ENCODE results near the gene SMPD3.
A peak's percentile ranks its signal among the peaks of the same experiment; 100 is the strongest.

SMPD3 gene

GRCh38 chr16:68401871-68402747 lies 46.2 kb downstream of the SMPD3 start:
- no peak for DNase-seq

DNA sequence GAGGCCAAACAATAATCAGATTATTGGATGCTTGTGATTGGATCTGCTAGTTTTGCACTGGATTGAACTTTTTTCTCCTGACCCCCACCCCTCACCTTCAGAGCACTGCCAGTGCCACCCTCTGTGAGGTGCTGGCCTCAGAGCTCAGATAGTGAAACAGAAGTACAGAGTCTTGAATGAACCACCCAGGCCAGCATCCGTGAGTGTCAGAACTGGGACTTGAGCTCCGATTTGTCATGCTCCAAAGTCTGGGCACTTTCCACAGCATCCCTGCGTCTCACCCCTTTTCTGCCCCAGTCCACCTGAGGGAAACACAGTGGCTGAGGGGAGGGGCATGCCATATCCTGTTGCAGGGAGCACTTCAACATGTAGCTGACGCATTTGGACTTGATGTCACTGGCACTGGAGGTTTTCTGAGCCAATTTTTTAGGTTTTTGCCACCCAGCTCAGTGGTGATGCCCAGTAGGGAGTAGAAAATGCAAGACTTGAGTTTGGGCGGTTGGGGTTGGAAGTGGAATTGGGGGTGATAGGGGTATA lies 47.3 kb downstream of the SMPD3 start:
- DNase-seq = no peak

DNA sequence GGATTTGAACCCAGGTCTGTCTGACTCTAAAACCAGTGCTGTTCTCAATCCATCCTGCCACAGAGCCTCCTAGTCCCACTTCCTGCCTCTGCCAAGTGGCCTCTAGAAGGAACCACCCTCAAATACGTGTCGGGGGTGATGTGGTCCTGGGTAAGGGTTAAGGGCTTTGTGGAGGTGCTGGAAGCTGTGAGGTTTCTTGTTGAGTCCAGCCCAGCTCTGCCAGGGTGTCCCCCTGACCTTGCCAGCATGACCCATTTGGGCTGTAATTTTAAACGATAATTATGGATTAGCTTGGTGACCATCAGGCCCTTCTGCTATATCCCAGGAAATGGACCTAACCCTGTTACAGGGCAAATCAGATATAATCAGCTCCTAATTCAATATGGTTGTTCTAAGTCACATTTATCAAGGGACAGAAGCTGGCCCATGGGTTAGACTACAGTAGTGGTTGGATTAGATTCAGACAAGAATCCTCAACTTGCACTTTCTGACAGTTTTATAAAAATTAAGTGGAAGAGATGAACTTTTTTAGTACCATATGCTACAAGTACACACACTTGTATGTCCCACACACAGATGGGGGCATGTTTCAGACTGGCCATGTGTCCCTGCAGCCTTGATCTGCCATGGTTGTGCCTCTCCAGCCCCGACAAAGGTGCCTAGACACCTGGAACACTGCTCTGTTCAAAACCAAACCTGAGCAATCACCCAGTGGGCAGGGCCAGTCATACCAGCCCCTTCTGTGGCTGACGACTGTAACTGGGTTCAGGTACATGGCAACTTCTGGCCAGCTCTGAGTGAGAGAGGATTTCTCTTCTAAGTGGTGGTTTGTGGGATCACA lies 48.0 kb downstream of the SMPD3 start:
- no peak for DNase-seq

DNA sequence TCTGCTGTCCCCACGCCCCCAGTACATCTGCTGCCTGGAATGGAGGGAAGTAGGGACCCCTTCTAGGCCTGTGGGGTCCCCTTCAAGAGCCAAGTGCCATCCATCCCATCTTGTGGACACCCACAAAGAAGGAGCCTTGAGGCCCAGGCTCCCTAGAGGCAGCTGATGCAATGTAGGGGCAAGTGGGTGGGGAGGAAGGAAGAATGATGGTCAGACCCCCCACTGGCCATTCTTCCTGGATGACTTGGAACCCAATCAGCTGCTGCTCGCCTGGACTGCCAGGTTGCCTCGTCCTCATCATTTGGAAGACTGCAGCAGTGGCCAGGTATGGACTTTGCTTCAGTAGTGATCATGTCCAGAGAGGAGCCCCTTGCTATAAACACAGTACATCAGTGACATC lies 48.9 kb downstream of the SMPD3 start:
- no peak for DNase-seq

GRCh38 chr16:68397710-68398201 lies 50.6 kb downstream of the SMPD3 start:
- DNase-seq = no peak

DNA sequence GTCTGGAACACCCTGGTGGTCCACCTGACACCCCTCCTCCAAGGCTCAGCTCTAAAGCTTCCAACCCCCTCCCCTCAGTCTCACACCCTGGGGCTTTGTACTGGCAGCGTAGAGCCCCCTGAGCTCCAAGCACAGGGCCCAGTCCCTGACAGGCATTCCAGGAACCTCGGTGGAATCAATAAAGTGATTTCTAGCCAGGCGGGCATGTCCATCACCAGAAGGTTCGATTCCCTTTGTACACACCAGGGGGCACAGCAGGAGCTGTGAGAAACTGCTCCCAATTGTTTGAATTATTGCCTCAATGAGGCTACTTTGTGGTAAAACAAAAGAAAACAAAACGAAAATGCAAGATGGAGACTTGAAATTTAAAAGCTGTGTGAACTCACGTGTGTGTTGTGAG lies 51.8 kb downstream of the SMPD3 start:
- DNase-seq = peak; percentile 53

- DNase-seq = no peak
These were observed 52.5 kb downstream of the SMPD3 start for GRCh38 chr16:68395815-68396214.

GRCh38 chr16:68395167-68395786 lies 53.0 kb downstream of the SMPD3 start:
- DNase-seq = no peak

GRCh38 chr16:68393333-68393732 lies 55.0 kb downstream of the SMPD3 start:
- no peak for DNase-seq

GRCh38 chr16:68389750-68390371 lies 58.4 kb downstream of the SMPD3 start:
- DNase-seq = no peak

- no peak for DNase-seq
These were observed 59.3 kb downstream of the SMPD3 start for GRCh38 chr16:68389006-68389405.

DNA sequence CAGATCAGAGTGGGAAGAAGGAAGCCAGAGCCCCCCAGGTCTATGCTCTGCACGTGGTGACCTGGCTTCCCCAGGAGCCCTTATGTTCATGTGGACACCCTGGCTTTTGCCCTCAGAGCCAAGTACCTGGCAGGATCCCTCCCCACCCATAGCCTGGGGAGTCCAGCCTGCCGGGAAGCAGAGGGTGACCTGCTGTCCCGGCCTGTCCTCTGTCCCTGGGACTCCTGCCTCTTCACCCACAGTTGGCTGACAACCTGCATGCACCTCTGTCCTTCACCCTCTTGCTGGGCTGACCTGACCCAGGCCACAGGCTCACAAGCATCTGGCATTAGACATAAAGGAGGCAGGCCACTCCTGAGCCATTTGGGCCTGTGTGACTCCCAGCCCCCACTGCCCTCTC lies 60.2 kb downstream of the SMPD3 start:
- DNase-seq = no peak

DNA sequence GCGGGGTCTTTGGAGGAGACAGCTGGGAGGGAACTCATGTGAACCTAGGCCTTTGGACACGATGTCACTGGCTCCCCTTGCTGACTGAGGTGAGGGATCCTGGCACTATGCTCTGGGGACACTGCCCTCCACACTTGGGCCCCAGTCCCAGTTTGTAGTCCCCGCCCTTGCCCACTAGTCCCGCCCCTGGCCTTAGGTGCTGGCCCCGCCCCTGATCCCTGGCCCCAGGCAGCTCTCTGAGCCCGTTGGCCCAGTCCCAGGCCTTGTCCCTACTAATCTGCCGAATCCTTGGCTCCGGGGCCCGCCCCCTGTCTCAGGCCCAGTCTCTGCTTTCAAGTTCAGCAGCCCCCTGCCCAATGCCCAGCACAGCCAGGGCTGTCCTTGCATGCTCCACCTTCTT lies 61.0 kb downstream of the SMPD3 start:
- no peak for DNase-seq

DNA sequence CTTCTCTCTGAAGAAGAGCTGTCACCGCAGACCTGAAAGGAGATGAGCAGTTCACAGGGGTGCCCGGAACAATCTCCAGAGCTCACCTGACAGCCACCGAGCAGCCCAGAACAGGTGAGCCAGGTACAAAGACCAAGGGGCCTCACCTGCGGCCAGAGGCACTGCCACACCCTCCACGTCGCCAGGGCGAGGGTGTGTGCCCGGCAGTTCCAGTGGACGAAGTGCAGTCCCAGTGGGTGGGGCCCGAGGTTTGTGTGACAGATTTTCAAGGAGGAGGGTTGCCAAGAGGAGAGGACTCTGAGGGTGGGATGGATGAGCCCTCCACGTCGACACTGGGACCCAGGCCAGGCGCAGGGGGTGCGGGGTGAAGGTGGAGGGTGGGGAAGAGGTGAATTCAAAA lies 61.7 kb downstream of the SMPD3 start:
- no peak for DNase-seq

DNA sequence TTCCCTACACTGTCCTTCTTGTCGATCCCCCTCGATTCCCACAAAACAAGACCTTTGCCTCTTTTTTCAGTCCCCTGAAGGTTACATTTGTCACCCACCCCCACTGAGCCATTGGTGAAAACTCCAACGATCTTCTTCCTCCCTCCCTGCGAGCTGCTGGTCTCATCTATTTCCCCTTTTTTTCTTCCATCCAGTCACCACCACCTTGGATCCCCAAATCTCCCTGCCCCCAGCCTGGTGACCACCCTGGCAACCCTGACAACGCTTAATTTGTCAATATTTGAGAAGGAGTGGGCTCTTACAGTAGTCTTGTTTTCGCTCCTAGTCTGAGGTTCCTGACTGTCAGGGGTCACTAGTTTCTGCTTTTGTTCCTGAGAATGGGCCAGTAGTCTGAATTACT lies 62.9 kb downstream of the SMPD3 start:
- DNase-seq = no peak

GRCh38 chr16:68384288-68385161 lies 63.8 kb downstream of the SMPD3 start:
- DNase-seq = no peak

- no peak for DNase-seq
These were observed 64.5 kb downstream of the SMPD3 start for GRCh38 chr16:68383858-68384257.

DNA sequence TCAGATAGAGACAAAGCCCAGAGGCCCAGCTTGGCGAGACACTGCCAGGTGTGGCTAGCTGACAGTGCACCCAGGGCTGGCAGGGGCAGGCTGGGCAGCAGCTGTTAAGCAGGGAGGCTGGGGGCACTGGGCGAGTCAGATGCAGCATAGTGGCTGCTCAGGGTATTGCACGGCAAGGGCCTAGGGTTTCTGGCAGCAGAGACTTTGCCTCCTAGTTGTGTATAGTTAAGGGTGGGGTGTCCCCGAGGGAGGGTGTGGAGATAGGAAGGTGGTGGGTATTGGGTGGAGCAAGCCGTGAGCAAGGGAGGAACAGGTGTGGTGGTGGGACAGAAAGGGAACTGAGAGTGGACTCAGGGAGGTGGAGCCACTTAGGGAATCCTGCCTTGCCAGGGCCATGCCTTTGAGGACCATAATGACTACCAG lies 66.0 kb downstream of the SMPD3 start:
- DNase-seq = no peak

DNA sequence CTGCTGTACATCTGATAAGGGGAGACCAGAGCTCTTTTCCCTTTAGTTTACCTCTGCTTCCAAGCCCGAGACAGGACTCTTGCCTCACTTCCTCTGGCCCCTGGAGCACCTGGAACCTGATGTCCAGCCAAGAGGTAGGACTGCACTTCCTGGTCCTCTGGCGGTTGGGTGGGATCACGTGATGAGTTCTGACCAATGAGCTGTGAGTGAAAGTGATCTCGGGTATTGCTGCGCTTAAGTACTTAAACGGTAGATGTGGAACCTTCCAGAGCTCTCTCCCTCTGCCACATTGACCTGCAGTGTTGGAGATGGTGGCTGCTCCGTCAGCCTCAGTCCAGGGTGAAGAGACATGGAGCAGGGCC lies 67.0 kb downstream of the SMPD3 start:
- no peak for DNase-seq

GRCh38 chr16:68380676-68381362 lies 67.5 kb downstream of the SMPD3 start:
- DNase-seq = no peak

DNA sequence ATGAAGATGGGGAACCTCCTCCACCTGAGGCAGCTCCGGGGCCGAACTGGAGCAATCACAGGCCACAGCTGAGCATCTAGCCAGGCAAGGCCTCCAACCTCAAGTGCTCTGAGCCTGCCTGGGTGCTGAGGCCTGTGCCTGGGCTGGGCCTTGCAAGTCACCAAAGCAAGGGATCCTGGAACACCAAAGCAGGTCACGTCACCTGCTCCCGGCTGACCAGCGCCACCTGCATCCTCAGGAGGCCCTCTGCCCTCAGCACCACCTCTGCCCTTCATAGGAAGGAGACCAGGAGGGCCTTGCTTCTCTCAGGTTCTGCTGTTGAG lies 68.0 kb downstream of the SMPD3 start:
- no peak for DNase-seq
